GM19043 (cell line): ENCODE data around the gene PRKCA.
"Not testable (repeated sequence)": the region's sequence is repeated elsewhere in the genome, so short reads cannot be mapped to it uniquely, and the experiment has no call there.

Experiments used
- ATAC-seq: cut with Tn5 transposase; IDR thresholded peaks from one replicate; pipeline ENCODE4 v1.9.1; 2021; ENCODE audit warnings: low read depth; ENCODE audit not compliant: unreplicated experiment

PRKCA gene

GRCh38 chr17:66322764-66323163 is 20.4 kb downstream of the PRKCA start:
- no peak for ATAC-seq

DNA sequence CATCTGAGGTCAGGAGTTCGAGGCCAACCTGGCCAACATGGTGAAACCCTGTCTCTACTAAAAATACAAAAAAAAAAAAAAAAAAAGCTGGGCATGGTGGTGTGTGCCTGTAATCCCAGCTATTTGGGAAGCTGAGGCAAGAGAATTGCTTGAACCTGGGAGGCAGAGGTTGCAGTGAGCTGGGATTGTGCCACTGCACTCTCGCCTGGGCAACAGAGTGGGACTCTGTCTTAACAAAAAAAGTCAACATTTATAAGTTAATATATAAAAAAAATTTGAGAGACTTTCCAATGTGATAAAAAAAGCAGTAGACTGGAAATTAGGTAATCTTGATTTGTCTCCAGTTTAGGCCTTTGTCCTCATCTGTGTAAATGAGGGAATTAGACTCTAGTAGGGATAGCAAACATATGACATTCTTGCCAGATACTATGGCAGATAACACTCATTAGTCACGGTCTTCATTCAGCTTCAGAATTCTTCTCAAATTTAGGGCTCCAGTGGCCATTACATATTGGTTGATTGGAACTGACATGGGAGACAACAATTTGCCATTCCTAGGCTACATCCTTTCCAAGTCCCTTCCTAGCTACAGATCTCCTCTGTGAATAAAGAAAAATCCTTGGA is 22.1 kb downstream of the PRKCA start:
- not testable (repeated sequence) for ATAC-seq

DNA sequence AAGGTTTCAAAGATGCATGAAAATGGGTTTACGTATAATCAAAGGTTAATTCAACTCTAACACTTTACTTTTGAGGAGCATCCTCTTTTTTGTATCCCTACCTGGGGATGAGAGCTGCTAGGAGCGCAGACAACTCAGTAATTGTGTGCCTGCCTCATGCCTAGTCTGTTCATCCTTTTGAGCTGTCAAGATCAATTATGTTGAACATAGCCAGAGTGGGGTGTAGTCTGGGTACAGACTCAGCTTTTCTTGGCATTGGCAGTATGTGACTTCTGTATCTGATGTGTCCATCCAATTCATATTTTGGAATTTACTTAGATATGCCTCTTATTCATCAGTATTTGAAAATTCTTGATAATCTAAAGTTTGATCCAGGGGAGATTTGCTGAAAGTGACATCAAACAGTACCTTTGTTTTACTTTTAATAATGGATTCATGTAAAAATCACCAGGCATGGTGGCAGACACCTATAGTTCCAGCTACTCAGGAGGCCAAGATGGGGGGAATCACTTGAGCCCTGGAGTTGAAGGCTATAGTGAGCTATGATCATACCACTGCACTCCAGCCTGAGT is 24.1 kb downstream of the PRKCA start:
- no peak for ATAC-seq

- ATAC-seq, result no peak
Measured at GRCh38 chr17:66330646-66331037, 28.2 kb downstream of the PRKCA start.

- ATAC-seq, result no peak
Measured at GRCh38 chr17:66331038-66331816, 28.8 kb downstream of the PRKCA start.

- no peak for ATAC-seq
Measured at GRCh38 chr17:66335797-66336196, 33.4 kb downstream of the PRKCA start.

DNA sequence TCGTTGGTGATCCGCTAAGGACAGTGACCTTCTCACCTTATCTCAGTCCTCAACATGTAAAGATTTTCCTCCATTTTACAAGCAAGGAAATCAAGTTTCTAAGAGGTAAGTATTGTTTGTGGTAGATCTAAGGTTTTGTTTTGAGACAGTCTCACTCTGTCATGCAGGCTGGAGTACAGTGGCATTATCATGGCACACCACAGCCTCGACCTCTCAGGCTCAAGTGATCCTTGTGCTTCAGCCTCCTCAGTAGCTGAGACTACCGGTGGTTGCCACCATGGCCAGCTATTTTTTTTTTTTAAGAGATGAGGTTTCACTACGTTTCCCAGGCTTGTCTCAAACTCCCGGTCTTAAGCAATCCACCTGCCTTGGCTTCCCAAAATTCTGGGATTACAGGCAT is 34.9 kb downstream of the PRKCA start:
- ATAC-seq, result no peak

DNA sequence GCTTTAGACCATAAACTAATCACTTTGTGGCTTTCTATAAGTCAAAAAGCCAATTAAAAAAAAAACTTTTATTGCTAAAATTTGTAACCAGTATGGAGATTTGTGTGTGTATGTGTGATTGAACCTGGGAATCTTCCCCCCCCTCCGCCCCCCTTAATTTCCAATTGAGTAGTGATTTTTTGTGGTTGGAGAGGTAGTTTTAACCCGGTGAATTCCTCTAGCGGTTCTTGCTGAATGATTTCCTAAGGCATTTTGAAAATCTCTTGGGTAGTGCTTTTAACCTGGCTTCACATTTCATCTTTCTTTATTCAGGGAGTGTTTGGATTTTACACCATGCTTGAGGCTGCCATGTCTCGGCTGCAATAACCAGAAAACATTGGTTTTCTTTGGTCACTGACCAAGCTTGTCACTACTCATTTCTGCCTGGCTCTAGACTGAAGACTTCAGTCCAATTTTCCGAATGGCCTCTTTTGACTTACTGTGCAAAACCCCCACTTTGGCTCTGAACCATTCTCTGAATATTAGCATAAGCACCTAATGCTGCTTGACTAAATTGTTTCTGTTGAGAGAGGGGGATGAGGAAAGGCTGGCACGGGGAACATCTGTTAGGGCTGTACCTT is 35.6 kb downstream of the PRKCA start:
- ATAC-seq, result no peak

DNA sequence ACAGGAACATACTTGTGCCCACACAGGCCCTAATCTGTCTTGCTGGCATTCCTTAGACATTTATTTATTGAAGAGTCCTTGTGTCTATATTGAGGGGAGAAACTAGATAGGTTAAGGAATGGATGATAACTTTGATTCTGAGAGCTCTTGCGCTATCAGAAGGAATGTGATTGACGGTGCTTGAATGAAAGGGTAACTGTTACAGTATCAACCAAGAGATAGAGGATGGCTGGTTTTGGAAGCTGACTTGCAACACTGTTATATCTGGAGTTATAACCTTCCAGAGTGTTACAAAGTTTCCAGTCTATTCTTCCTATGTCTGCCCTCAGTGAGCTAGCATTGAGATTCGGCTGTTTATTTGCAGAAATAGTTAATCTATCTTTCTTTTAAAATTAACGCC is 36.5 kb downstream of the PRKCA start:
- no peak for ATAC-seq

DNA sequence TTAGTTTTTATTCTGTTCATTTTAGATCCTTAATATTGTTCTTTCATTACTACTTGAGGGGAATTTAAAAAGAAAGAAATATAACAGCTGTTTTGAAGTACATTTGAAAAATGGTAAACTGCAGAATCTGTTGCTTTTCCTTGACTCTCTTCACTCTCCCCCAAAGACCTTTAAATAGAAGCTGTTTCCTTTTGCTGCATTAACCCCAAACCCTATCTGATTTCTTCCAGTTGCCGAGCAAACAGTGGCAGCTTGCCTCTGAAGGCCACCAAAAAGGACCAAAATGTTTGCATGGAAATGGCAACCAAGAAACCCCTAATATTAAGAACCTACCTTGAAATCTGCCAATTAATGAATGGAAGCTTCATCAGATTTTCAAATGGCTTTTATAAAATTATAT is 37.1 kb downstream of the PRKCA start:
- ATAC-seq, result no peak

DNA sequence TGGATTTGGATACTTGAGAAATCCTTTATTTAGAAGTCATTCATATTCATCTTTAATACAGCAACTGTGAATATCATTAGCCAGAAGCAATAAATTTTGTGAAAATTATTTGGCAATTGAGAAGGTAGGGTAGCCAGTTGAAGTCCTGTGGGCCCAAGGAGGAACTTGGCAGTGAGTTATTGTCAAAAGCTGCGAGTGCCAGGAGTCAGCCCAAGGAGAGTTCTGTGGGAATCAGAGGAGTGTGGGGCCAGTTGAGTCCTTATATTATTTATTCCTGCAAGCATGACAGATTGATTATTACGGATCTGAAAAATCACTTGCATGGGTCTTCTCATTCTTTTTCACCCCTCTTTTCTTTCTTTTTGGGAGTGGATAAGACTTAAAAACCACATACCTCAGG is 38.3 kb downstream of the PRKCA start:
- ATAC-seq, result no peak

GRCh38 chr17:66341462-66341861 is 39.0 kb downstream of the PRKCA start:
- no peak for ATAC-seq

DNA sequence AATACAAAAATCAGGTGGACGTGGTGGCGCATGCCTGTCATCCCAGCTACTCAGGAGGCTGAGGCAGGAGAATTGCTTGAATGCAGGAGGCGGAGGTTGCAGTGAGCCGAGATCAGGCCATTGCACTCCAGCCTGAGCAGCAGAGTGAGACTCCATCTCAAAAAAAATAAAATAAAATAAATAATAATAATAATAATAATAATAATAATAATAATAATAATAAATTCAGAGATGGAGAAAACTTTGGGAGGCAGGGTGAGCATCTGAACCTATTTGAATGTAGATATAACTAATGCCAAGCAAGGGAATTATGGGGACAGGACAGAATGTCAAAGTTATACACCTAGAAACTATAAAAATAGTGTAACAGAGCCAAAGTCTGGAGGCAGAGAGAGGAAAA is 39.9 kb downstream of the PRKCA start:
- ATAC-seq, result not testable (repeated sequence)

DNA sequence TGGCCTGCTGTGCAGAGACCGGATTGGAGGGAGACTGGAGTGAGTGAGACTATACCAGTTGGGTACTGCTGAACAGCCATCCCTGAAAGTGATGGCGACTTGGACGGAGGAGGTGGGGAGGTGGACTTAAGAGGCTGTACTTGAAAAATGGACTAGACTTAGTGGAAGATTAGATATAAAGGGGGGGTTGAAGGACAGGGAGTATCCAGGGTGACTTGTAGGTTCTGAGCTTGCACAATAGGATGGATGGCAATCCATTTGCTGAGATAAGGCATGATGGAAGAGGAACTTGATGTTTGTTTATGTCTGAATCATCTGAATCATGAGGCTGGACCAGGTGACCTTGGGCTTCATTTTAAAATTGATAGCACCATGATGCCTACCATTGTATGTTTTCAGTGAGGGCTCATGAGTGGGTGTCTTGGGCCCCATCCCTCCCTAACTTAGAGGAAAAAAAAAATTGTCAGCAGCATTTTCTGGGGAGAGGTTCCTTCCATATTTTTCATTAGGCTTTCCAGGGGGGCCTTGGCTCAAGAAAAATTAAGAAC is 41.2 kb downstream of the PRKCA start:
- no peak for ATAC-seq

DNA sequence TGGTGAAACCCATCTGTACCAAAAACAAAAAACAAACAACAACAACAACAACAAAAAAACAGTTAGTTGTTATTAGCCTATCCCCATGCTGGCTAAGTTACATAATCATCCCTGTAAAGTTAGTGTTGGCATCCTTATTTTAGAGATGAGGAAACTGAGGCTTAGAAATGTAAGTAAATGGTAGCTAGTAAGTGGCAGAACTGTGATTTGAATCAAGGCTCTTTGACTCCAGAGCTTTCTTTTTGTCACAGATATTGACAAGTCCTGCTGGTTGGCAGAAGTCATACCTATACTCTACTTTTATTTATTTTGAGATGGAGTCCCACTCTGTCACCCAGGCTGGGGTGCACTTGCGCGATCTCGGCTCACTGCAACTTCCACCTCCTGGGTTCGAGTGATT is 42.1 kb downstream of the PRKCA start:
- ATAC-seq, result no peak

- no peak for ATAC-seq
Measured at GRCh38 chr17:66345264-66345663, 42.9 kb downstream of the PRKCA start.

- not testable (repeated sequence) for ATAC-seq
Measured at GRCh38 chr17:66345949-66346638, 43.7 kb downstream of the PRKCA start.

GRCh38 chr17:66347661-66348514 is 45.5 kb downstream of the PRKCA start:
- ATAC-seq, result no peak

DNA sequence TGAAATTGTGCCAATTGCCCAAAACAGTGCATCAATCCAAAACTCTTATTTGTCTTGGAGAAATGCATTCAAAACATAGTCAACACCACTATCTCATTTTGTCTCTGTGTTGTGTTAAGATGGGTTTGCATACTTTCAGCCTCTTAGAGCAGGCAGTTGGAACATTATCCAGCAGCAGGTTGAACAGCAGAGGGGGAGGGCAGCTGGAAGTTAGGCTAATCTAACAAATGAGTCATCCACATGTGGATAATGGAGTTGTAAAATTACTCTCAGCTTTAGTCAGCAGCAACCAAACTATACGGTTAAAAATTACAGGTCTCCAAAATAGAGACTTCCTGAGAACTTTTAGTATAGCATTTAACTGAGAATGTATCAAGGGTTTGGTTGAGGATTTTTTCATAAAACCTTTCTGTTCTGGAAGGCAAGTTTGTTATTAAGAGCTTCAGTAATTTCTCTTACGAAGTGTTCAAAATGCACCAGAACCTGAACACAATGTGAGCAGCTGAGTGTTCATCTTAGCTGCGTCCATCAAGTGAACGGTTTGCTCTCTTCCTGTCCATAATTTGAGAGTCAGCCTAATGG is 46.3 kb downstream of the PRKCA start:
- ATAC-seq, result no peak
